GM12801 (cell line): ENCODE results near the gene UMAD1.

ENCODE experiments used
- TF ChIP-seq, protein P1 (sequence below): IDR thresholded peaks from one replicate; pipeline ENCODE4 v1.5.1; 2011; ENCODE audit warnings: control low read depth; ENCODE audit not compliant: insufficient read length; ENCODE audit errors: extremely low read depth

UMAD1 gene

DNA sequence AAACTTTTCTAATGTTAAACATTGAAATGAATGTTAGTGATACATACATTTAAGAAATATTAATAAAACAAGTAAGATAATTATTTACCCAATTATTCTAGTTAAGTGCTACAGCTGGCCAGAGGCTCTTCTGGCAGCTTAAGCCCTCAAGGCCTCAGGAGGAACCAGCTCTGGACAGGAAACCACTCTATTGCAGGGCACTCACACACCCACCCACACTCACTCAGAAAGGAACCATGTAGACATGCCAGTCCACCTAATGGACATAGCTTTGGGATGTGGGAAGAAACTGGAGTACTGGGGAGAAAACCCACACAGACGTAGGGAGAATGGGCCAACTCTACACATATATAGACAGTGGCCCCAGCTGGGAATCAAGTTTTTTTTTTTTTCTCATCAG is 28.2 kb downstream of the UMAD1 start:
- TF ChIP-seq, protein P1, sequence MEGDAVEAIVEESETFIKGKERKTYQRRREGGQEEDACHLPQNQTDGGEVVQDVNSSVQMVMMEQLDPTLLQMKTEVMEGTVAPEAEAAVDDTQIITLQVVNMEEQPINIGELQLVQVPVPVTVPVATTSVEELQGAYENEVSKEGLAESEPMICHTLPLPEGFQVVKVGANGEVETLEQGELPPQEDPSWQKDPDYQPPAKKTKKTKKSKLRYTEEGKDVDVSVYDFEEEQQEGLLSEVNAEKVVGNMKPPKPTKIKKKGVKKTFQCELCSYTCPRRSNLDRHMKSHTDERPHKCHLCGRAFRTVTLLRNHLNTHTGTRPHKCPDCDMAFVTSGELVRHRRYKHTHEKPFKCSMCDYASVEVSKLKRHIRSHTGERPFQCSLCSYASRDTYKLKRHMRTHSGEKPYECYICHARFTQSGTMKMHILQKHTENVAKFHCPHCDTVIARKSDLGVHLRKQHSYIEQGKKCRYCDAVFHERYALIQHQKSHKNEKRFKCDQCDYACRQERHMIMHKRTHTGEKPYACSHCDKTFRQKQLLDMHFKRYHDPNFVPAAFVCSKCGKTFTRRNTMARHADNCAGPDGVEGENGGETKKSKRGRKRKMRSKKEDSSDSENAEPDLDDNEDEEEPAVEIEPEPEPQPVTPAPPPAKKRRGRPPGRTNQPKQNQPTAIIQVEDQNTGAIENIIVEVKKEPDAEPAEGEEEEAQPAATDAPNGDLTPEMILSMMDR: no peak

DNA sequence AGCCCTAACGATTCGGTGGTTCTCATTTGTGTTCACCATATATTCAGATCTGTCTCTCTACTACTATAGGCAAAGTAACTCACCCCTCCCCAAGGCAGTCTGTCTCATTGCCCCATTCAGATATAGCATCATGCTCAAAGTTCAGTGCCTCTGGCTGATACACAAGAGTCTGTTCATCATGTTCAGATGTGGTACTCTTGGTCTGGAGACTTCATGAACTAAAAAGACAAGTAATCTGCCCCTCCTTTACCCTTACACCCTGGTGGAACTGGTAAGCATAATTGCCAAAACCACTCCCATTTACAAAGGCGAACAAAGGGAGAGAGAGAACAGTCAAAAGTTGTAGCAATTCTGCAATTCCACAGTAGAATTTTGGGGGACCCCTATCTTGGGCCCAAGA is 29.9 kb downstream of the UMAD1 start:
- TF ChIP-seq, protein P1: no peak

DNA sequence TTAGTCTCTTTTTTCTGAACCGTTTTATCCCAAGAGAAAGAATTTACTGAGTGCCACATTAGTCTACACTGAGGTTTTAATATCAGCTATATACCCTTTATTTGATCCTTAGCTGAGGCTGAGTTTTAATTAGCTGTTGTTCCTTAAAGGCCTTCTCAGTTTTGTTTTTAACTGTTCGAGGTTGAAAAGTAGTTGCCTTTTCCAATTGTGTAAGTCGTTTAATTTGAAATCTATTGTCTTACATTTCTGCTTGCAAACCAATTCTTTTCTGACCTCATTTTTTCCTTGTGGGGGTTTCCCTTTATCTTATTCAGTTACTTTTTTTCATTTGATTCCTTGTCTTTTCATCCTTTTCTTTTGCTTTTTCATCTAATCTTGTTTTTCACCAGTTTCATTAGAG is 30.8 kb downstream of the UMAD1 start:
- TF ChIP-seq, protein P1: no peak

GRCh38 chr7:7672545-7673239 is 32.1 kb downstream of the UMAD1 start:
- TF ChIP-seq, protein P1: no peak

DNA sequence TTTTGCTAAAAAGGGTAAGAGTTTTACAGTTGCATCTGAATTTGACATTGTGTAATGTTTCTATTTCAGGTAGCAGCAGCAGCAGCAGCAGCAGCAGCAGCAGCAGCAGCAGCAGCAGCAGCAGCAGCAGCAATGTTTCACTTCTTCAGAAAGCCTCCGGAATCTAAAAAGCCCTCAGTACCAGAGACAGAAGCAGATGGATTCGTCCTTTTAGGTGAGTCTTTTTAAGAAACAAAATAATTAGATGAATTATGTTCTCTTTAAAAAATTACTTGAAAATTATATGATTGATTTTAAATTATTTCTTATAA is 32.6 kb downstream of the UMAD1 start:
- TF ChIP-seq, protein P1: no peak

DNA sequence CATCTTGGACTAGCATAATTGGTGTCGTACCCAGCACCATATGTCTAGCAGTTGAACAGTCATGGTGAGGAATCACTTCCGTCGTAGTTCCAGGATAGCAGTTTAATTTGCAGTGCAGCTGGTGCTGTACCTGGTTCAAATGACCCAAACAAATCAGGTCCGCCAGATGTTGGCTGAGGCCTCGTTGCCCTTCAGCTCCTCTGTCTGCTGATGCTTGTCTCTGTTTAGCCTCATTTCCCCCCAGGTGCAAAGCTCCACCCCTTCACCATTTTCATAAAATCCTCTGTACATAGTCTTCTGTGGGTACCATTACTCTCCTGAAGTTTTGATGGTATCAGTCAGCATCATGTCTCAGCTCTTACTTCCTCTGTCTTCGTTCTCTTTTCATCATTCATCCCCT is 35.1 kb downstream of the UMAD1 start:
- TF ChIP-seq, protein P1: no peak

GRCh38 chr7:7681191-7681935 is 40.8 kb downstream of the UMAD1 start:
- TF ChIP-seq, protein P1: no peak
